ENCODE data around the gene RYR3.
A peak's percentile ranks its signal among the peaks of the same experiment; 100 is the strongest.

RYR3 gene

GRCh38 chr15:33679061-33679460 is 368.3 kb downstream of the RYR3 start:
- no peak overlapping the region for H3K27ac ChIP-seq

DNA sequence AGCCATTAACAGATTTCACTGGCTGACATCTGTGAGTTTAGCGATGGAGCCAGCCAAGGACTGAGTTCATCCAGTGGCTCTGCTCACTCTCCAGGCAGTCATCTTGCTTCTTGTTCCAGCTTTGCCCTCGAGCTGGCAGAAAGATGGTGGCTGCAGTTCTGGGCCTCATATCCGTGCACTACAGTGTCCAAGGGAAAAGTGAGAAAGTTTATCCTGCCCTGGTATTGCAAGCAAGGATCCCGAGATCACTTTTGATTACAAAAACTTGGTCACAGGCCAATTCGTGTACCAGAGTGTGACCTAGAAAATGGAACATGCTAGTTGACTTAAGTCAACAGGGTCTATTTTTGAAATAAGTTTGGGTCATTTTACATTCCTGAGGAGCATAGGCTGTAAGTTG is 369.6 kb downstream of the RYR3 start:
- no peak overlapping the region for H3K27ac ChIP-seq
- TF ChIP-seq CTCF (IDR thresholded peaks at IDR 0.05), result no peak
- no peak for TF ChIP-seq ZFX (IDR thresholded peaks at IDR 0.05; ENCODE audit: borderline replicate concordance)

More at GRCh38 chr15:33679061-33679460, 368.3 kb downstream of the RYR3 start:
- TF ChIP-seq CTCF (IDR thresholded peaks at IDR 0.05) (no peak), ZFX (IDR thresholded peaks at IDR 0.05; ENCODE audit: borderline replicate concordance) (no peak)

- TF ChIP-seq CTCF (IDR thresholded peaks at IDR 0.05) (no peak), ZFX (IDR thresholded peaks at IDR 0.05; ENCODE audit: borderline replicate concordance) (no peak)
- H3K27ac ChIP-seq, result no peak overlapping the region
Observed at GRCh38 chr15:33693166-33693800, 382.5 kb downstream of the RYR3 start.

GRCh38 chr15:33698126-33698525 is 387.4 kb downstream of the RYR3 start:
- TF ChIP-seq ZFX (IDR thresholded peaks at IDR 0.05; ENCODE audit: borderline replicate concordance), result no peak
- TF ChIP-seq CTCF (IDR thresholded peaks at IDR 0.05), result no peak
- H3K27ac ChIP-seq, result no peak overlapping the region

GRCh38 chr15:33699145-33699544 is 388.4 kb downstream of the RYR3 start:
- TF ChIP-seq ZFX (IDR thresholded peaks at IDR 0.05; ENCODE audit: borderline replicate concordance) (no peak), CTCF (IDR thresholded peaks at IDR 0.05) (no peak)
- no peak overlapping the region for H3K27ac ChIP-seq

DNA sequence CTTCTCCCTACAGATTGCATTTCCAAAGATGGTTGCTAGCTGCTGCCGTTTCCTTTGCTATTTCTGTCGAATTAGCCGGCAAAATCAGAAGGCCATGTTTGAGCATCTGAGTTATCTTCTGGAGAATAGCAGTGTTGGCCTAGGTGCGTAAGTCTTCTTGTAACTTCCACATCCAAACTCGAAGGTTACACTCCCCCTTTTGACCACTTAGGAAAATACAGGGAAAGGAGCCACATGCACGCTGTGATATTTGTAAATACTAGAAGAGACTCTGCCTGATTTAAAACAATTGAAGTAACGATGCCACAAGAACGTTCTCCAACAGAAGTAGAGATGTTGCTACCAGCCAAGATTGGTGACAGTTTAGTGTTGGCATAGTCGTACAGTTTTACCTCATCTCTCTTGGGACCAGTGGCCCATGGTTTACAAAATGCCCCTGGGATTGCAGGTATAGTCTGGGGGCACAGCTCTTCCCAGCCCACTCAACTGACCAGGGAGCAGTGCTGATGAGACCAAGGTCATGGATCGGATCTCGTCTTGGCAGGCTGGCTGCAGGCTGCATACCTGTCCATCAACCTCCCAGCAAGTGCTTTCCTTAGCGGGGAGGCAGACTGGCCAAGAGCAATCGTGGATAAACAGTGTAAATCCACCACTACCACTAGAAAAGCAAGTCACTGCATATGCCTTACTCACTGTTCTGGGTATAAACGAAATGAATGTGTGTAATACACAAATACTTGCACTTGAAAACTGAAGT is 389.1 kb downstream of the RYR3 start:
- TF ChIP-seq ZFX (IDR thresholded peaks at IDR 0.05; ENCODE audit: borderline replicate concordance) (no peak), CTCF (IDR thresholded peaks at IDR 0.05) (no peak; the same call in 1 of the 2 replicates)
- H3K27ac ChIP-seq, result no peak overlapping the region

DNA sequence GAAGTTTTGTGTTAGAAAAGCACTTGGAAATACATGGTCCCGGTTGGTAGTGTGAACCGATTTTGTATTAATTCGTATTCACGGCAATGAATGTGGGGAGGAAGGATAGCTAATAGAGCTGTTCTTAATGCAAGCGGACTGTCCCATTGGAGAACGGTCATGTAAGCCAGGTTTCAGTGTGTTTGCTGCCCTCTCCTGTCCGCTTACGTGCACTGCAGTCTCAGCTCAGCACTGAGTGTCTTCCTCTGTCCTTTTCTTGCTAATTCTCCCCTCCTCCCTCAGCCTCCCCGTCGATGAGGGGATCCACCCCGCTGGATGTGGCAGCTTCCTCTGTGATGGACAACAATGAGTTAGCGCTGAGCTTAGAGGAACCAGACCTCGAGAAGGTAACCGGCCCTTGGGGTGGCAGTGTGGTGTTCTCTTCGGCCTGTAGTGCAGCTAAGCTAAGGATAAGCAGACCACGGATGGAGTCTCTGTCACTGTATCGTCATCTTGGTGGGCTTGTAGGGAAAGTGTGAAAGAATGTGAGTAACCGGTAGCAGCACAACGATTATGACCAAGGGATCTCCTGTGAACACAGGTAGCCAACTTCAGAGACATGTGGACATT is 390.0 kb downstream of the RYR3 start:
- H3K27ac ChIP-seq, result no peak overlapping the region
- TF ChIP-seq ZFX (IDR thresholded peaks at IDR 0.05; ENCODE audit: borderline replicate concordance) (no peak), CTCF (IDR thresholded peaks at IDR 0.05) (peak; percentile 89)
